SJSA1 (cell line): ENCODE data around the gene HOXA13. TPM values are rescaled to one million over a fixed set of nuclear protein-coding genes. Genes with fewer than 3 reads are reported as not detected.

Experiments
- DNase-seq, 2 experiments: peaks; one replicate each; pipeline ENCODE4 v3.0.0-alpha.2; 2015 to 2020; ENCODE audit warnings: low spot score in 2 of 2, low read depth in 1 of 2
- H3K27ac ChIP-seq: fragments of 250-450 bp; sonication (Bioruptor Pico); 2 replicates; pipeline ENCODE4 v1.5.1; 2020; ENCODE audit warnings: mild to moderate bottlenecking, moderate library complexity
- H3K27me3 ChIP-seq: fragments of 250-450 bp; sonication (Bioruptor Pico); replicated peaks from 2 replicates; pipeline ENCODE4 v1.5.1; 2020; ENCODE audit warnings: mild to moderate bottlenecking, moderate library complexity
- H3K36me3 ChIP-seq: fragments of 250-450 bp; sonication (Bioruptor Pico); 2 replicates; pipeline ENCODE4 v1.5.1; 2020; ENCODE audit warnings: mild to moderate bottlenecking
- H3K4me1 ChIP-seq: fragments of 250-450 bp; sonication (Bioruptor Pico); replicated peaks from 2 replicates; pipeline ENCODE4 v1.6.1; 2021; ENCODE audit warnings: mild to moderate bottlenecking
- H3K4me3 ChIP-seq: fragments of 250-450 bp; sonication (Bioruptor Pico); 2 replicates; pipeline ENCODE4 v1.5.1; 2020; ENCODE audit warnings: mild to moderate bottlenecking
- H3K9me3 ChIP-seq: fragments of 250-450 bp; sonication (Bioruptor Pico); replicated peaks from 2 replicates; pipeline ENCODE4 v1.5.1; 2020; ENCODE audit warnings: mild to moderate bottlenecking
- total RNA-seq: library from RNA; depleted of rRNA; stranded (reverse); fragments of >200 nt; shearing (Covaris generic); gene quantifications from 2 replicates; pipeline ENCODE4 v1.2.3, GENCODE V29; 2014

Gene HOXA13
- total RNA-seq, 1 experiment from 2014 or later: 2.5 TPM

DNA sequence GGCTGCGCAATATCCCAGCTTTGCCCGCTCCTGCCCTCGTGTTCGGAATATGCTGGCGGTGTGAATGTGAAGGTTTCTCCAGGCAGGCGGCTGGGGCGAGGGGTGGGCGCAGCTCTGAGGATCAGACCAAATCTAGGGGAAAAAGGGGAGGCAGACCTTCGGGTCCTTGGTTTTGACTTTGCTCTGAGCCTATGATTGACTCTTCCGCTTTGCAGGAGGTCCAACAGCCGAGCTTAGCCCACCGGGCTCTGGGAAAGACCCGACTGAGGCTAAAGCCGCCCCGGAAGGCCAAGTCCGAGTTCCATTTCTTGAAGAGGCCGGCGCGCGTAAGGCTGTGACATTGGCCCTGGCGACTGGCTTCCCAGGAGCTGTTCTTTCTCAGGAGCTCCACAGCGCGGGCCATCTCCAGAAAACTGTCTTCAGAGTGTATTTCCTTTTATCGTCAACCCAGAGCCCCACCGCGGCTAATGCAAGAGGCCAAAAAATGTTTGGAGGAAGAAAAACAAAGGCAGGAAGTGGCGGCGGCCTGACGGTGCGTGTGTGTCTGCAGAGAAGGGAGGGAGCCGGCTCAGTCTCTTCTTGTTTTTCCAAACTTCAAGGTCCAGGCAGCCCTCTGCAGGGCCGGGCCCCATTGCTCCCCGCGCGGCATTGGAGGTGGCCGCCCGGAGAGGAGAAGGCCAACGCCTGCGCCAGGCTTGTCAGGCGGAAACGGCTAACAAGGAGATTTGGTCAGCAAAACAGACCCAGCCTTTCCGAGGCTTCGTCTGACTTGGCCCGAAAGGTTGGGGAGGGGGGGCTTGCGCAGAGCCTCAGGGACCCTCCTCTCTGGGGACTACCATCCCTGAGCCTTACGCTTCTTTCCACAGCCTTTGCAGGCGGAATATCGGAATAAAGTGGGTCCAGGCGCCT, 11.3 kb downstream of the HOXA13 start:
- H3K4me3 ChIP-seq: peak overlapping the region; percentile 41
- peak overlapping the region; percentile 85 for H3K27ac ChIP-seq
- peaks cover 6% of the 10 kb centered on the region; the same call in 1 of the 2 replicates for H3K36me3 ChIP-seq
- H3K4me1 ChIP-seq: peaks cover 65% of the 10 kb centered on the region
- H3K9me3 ChIP-seq: no peaks in the 10 kb centered on the region
- DNase-seq: peak; percentile 82 to 88
- no peaks in the 10 kb centered on the region for H3K27me3 ChIP-seq

DNA sequence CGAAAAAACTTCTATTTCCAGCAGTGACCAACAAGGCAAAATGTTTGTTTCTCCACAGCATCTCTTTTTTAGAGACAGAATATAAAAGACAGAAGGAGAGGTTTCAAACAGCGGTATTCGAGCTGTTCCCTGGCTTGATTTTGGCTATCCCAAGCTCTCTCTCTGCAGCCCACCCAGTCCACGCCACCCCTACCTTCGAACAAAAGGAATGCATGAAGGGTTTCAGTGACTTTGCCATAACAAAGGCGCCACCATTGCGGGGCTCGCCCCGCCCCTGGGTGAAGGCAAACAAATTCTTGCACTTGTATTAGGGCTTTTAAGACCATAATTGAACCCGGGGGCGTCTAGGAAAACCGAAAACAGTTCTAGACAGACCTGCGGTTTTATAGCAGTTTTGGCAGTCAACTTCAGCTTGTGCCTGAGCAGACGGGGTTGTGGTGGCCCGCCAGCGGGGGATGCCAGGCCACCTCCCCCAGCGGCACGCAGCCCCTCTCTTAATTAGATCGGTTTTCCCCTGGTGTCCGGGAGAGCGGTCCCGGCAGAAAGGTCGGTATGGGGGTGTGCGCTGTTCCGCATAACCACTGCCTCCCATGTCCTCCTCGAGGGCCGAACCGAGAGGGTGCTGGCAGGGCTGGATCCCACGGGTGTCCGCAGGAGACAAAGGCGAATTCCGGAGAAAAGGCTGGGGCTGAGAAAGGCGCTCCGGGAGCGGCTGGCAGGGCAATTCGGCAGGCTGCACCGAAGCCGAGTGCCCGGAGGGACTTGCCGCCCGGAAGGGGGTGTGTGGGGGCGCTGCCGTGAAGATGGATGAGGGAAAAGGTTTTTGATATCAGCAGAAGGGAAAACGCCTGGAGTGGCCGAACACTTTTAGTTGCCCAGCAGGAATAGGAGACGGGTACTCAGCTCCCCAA, 12.2 kb downstream of the HOXA13 start:
- peak; percentile 72 to 83 for DNase-seq
- H3K27me3 ChIP-seq: no peaks in the 10 kb centered on the region
- H3K4me1 ChIP-seq: peaks cover 71% of the 10 kb centered on the region
- peak overlapping the region; percentile 85 for H3K27ac ChIP-seq
- H3K36me3 ChIP-seq: 0 out of 2 replicates have a peak, but pooled peaks cover 6% of the 10 kb centered on the region
- no peaks in the 10 kb centered on the region for H3K9me3 ChIP-seq
- H3K4me3 ChIP-seq: peak overlapping the region; percentile 41

DNA sequence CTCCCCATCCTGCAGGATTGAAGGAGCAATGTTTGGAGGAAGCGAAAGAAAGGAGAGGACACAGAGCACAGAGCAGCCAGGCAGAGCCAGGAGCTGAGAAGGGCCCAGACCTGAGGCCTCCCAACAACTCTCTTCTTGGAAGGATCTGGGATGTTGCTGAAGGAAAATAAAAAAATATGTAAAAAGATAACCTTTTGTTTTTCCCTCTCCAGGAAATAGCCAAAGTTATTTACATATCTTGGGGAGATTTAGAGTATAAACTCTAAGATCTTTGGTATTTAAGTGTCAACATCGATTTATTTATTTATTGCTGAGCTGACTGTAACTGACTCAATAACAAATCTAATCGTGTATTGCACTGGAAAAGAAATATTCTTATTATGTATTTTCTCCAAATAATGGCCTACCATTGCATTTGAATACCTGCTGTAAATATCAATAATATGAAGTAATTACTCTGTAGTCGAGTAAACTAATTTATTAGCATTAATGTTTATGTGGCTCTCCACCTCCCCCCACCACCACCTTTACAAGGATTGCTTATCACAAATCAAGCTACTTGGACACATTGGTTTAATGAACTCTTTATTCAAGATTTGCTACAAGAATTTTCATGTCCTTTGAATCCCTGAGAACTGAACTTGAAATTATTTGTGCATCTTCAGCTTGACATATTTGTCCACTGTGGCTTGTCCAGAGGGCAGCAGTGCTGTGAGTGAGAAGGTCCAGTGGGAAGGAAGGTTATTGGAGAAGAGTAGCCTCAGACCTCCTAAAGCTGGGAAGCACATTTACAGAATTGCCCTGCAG, 13.0 kb downstream of the HOXA13 start:
- H3K27ac ChIP-seq: peak overlapping the region; percentile 85
- DNase-seq: peak in 1 of 2 experiments; percentile 76
- H3K27me3 ChIP-seq: no peaks in the 10 kb centered on the region
- H3K4me3 ChIP-seq: peak overlapping the region; percentile 65
- peaks cover 74% of the 10 kb centered on the region for H3K4me1 ChIP-seq
- peaks cover 14% of the 10 kb centered on the region for H3K36me3 ChIP-seq
- no peaks in the 10 kb centered on the region for H3K9me3 ChIP-seq

DNA sequence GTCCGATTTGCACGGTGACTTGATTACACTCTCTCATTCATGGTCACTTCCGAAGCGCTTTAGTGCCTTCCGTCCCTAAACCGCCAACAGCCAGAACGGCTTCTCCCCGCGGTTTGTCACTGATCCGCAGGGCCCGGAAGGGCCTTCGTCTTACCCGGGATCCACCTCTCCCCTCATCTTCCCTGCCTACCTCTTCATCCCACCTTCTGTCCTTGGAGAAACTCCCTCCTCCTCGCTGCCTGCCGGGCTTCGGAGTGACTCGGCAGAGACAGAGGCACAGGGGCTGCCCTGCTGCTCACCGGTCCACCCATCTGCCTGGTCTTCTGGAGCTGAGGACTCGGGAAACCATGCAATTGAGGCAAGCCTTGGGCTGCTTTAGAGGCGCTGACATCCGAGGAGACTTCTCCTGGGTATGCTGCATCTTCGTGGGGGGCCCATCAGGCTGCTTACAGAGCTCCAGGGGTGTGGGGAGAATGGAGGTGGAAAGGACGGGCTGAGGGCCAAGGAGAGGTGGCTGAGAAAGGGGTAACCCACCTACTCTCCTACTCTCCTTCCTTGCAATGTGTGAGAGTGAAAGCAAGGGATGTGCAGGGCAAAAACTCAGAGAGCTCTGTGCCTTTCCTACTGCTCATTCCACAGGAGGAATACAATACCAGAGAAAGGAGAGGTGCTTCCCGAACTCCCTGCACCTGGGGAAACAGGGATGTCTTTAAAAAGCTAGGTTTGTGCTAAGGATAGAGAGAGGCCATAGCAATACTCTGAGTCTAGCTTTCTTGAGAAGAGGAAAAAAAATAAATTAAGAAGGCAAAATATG, 13.8 kb downstream of the HOXA13 start:
- H3K27me3 ChIP-seq: no peaks in the 10 kb centered on the region
- peak overlapping the region; percentile 65 for H3K4me3 ChIP-seq
- H3K27ac ChIP-seq: peak overlapping the region; percentile 85
- no peaks in the 10 kb centered on the region for H3K9me3 ChIP-seq
- H3K36me3 ChIP-seq: peaks cover 15% of the 10 kb centered on the region
- DNase-seq: peak; percentile 50 to 79
- peaks cover 75% of the 10 kb centered on the region for H3K4me1 ChIP-seq

DNA sequence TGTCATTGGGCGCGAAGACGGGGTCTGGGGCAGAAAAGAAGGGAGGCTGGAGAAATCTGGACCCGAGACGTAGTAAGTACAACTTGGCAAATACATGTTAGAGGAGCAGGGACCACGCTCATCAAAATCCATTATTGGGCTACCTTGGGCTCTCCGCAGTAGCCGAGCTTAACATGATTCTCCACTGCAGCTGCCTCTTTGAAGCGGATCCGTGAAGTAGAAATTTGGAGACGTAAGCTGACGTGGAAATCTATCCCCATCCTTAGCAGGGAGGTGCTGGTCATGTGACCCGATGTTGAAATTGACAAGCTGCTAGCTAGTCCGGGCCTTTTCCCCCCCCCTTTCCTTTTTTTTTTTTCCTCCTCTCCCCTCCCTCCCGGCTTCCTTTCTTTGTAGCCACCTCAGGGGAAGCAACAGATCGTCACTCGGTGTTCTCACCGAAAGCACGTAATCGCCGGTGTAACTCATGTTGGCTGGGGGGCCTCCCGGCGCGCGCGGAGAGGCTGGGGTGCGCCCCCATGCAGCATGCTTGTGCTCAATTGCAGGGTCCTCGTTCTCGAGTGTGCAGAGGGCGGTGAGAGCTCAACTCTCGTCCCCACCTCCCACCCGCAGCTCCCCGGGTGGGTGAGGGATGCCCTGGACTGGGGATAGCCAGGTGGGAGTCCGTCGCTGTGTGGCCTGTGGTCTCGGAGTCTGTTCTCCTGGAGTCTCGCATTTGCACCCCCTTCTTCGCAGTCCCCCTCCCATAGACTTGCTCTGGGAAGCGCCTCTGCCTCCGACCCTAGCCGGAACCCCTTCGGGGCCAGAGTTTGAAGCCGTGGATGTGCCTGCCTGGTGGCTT, 14.7 kb downstream of the HOXA13 start, which contains the start of gene HOXA11:
TSS of gene HOXA11 (minus strand) at position 220 of the 841 bp plus-strand sequence. CDS start at position 132, 88 bp downstream.
- H3K4me3 ChIP-seq: peak within 1 kb of the TSS; percentile 65
- DNase-seq: peak; percentile 79 to 87
- peaks cover 15% of the 10 kb centered on the region for H3K36me3 ChIP-seq
- peak within 1 kb of the TSS; percentile 85 for H3K27ac ChIP-seq
- H3K4me1 ChIP-seq: peaks cover 83% of the 10 kb centered on the region
- no peaks in the 10 kb centered on the region for H3K27me3 ChIP-seq
- no peaks in the 10 kb centered on the region for H3K9me3 ChIP-seq

DNA sequence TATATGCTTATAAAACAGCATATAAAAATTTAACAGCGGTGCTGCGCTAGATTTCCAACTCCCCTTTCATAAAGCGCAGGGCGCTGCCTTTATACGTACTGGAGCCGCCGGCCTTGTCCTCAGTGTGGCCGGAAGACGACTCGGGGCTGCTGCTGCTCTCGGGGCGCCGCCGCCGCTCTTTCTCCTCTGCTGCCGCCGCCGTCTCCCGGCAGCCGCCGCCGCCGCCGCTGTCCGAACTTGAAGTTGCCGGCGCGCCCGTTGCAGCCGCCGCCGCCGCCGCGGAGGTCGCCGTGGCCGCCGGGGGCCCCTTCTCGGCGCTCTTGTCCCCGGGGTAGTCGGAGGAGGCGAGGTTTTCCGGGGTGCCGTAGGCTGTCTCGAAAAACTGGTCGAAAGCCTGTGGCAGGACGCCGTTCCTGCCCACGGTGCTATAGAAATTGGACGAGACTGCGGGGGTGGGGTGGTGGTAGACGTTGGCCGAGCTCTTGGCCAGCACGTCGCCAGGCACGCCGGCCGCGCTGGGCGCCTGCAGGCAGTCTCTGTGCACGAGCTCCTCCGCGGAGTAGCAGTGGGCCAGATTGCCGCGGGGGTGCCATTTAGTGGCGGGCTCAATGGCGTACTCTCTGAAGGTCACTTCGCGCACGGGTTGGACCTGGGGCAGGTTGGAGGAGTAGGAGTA, 15.4 kb downstream of the HOXA13 start:
- H3K36me3 ChIP-seq: peaks cover 14% of the 10 kb centered on the region
- no peaks in the 10 kb centered on the region for H3K9me3 ChIP-seq
- peak; percentile 55 to 70 for DNase-seq
- no peaks in the 10 kb centered on the region for H3K27me3 ChIP-seq
- peak overlapping the region; percentile 85 for H3K27ac ChIP-seq
- peak overlapping the region; percentile 65 for H3K4me3 ChIP-seq
- H3K4me1 ChIP-seq: peaks cover 80% of the 10 kb centered on the region

DNA sequence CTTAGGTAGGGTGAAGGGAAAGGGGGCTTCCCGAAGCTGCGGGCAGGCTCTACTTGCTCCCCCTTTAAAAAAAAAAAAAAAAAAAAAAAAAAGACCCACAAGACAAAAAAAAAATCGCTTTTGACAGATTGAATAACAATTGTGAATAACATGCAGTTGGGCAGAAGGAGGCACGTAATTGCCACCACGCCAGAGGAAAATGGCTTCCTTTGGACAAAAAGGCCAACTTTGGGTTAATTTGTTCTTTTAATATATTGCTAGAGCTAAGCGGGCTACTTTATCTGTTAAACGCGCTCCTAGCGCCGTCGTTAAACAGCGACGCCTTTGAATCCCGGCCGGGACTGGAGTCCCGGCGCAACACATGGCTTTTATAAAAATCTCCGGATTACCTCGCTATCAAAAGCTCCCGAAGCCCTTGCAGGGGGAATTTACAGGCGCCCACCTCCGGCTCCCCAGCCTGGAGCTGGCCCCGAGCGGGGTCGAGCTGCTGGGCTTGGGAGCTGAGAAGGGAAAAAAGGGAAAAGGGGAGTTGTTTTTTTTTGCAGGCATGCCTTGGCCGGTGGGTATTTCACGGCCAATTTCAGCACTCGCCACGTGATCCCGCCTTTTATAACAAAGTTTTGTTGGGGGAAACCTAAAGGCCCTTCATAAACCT, 16.1 kb downstream of the HOXA13 start:
- peaks cover 12% of the 10 kb centered on the region for H3K36me3 ChIP-seq
- H3K4me1 ChIP-seq: peaks cover 73% of the 10 kb centered on the region
- H3K4me3 ChIP-seq: peak overlapping the region; percentile 65
- H3K9me3 ChIP-seq: no peaks in the 10 kb centered on the region
- no peaks in the 10 kb centered on the region for H3K27me3 ChIP-seq
- H3K27ac ChIP-seq: peak overlapping the region; percentile 85
- DNase-seq: peak; percentile 42 to 81

DNA sequence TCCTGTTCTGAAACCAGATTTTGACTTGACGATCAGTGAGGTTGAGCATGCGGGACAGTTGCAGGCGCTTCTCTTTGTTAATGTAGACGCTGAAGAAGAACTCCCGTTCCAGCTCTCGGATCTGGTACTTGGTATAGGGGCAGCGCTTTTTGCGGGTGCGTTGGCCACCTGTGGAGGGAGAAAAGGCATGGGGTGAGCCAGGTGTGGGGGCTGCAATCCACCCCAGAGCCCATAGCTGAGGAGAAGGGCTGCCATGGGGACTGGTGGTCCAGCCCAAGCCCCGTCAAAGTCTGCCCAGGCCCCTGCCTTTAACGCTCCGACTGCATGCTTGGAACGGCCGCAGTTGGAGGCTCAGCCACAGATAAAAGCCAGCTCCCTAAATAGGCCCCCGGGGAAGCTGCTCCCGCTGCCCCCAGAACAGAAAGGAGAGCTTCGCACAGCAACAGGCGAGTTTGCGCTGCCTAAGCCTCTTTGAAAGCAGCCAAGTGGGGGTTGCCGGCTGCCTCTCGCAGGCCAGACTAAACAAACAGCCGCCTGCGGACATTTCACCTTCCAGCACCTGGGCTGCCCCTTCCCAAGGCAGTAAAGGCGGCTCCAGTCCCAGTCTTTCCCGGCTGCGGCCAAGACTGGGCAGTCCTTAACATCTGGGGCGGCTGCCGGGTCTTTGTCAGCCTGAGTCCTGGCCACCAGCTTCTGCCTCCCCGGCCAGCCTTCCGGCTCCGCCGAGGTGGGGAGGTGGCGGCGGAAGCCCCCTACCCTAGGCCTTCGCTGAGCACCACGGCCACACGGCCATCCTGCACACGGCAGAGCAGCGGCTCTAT, 16.8 kb downstream of the HOXA13 start:
- H3K4me1 ChIP-seq: peaks cover 72% of the 10 kb centered on the region
- peak overlapping the region; percentile 65 for H3K4me3 ChIP-seq
- H3K9me3 ChIP-seq: no peaks in the 10 kb centered on the region
- DNase-seq: peak; percentile 50 to 78
- H3K27ac ChIP-seq: peak overlapping the region; percentile 85
- H3K27me3 ChIP-seq: no peaks in the 10 kb centered on the region
- peaks cover 12% of the 10 kb centered on the region for H3K36me3 ChIP-seq

DNA sequence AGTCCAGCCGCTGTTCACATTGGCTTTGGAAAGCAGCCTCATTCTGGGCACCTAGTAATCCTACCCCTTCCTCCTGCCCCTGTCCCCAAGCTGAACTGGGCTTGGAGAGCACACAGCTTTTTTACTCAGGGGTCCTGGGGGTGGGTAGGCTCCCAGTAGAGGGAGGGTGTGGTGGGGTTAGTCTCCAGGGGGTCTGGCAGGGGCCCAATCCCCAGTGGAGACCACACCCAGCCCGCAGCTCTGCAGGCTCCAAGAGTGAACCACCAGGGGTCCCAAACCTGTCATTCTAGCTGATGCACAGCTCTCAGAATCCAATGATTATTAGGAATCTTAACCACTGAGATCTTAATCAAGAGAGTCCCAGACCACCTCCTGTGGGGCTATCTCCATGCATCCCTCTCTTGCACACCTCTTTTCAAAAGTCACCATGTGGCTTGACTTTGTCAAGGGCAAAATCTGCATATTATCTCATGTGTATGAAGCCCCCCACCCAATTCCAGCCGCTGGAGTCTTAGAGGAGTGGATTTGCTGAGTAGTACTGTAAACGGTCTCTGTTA, 17.5 kb downstream of the HOXA13 start:
- H3K27ac ChIP-seq: no peak overlapping the region
- no peaks in the 10 kb centered on the region for H3K9me3 ChIP-seq
- DNase-seq: peak in 1 of 2 experiments; percentile 43
- no peaks in the 10 kb centered on the region for H3K27me3 ChIP-seq
- H3K4me1 ChIP-seq: peaks cover 69% of the 10 kb centered on the region
- H3K36me3 ChIP-seq: peaks cover 12% of the 10 kb centered on the region
- H3K4me3 ChIP-seq: no peak overlapping the region

DNA sequence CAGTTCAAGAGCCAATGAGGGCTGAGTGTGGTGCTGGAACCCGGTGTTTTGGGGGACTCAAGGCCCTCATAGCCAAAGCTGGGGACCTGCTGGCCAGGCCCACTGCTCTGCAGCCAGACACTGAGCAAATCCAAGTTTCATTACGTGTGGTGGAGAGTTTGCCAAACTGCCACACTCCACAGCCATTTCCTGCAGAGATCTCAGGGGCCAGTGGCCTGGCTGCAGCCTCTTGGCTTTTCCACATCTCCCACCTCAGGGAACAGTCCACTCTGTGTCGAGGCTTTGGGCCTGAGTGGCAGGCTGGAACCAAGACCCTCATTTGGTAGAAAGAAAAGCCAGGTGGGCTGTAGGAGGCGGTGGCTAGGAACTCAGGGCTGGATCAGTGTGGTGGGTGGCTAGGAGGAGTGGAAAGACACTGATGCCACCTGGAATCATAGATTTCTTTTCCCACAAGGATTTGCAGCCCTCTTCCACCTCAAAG, 18.1 kb downstream of the HOXA13 start:
- Histone ChIP-seq H3K27ac (no peak overlapping the region), H3K4me3 (no peak overlapping the region), H3K27me3 (no peaks in the 10 kb centered on the region), H3K9me3 (no peaks in the 10 kb centered on the region), H3K36me3 (peaks cover 15% of the 10 kb centered on the region), H3K4me1 (peaks cover 69% of the 10 kb centered on the region)
- peak in 1 of 2 experiments; percentile 30 for DNase-seq
